ENCODE results near the gene MRPL2. TPM values are rescaled to one million over a fixed set of nuclear protein-coding genes. Genes with fewer than 3 reads are reported as not detected.
A peak's percentile ranks its signal among the peaks of the same experiment; 100 is the strongest.

Gene MRPL2
- total RNA-seq, 4 donors from 2014 or later = 14.4 to 44.4 (median 16.1) TPM

GRCh38 chr6:43029120-43029519, 30.1 kb downstream of the MRPL2 start:
- Histone ChIP-seq H3K9me3 (no peaks in the 10 kb centered on the region), H3K4me1 (no peaks in the 10 kb centered on the region), H3K27me3 (no peaks in the 10 kb centered on the region), H3K27ac (no peak overlapping the region), H3K36me3 (no peaks in the 10 kb centered on the region), H3K4me3 (no peak overlapping the region)
- intact Hi-C loops (cut with DNase I; ENCODE audit: low total_unique reads) = no loop called here
- TF ChIP-seq CTCF (IDR thresholded peaks at IDR 0.05) = no peak
- TF ChIP-seq POLR2A (IDR thresholded peaks at IDR 0.05) = no peak
- no peak for DNase-seq

GRCh38 chr6:43026365-43026764, 32.9 kb downstream of the MRPL2 start:
- TF ChIP-seq POLR2A (IDR thresholded peaks at IDR 0.05) (no peak), CTCF (IDR thresholded peaks at IDR 0.05) (no peak)
- Histone ChIP-seq H3K4me3 (no peak overlapping the region), H3K27ac (no peak overlapping the region), H3K4me1 (peaks cover 0 to 8% of the 10 kb centered on the region in 2 donors), H3K27me3 (no peaks in the 10 kb centered on the region), H3K9me3 (no peaks in the 10 kb centered on the region), H3K36me3 (no peaks in the 10 kb centered on the region)
- no peak for DNase-seq
- intact Hi-C loops (cut with DNase I; ENCODE audit: low total_unique reads) = no loop called here

GRCh38 chr6:43024436-43024835, 34.8 kb downstream of the MRPL2 start:
- intact Hi-C loops (cut with DNase I; ENCODE audit: low total_unique reads) = no loop called here
- Histone ChIP-seq H3K9me3 (no peaks in the 10 kb centered on the region), H3K4me3 (no peak overlapping the region), H3K27ac (no peak overlapping the region), H3K27me3 (no peaks in the 10 kb centered on the region), H3K36me3 (no peaks in the 10 kb centered on the region), H3K4me1 (peaks cover 0 to 14% of the 10 kb centered on the region in 2 donors)
- DNase-seq = no peak
- TF ChIP-seq POLR2A (IDR thresholded peaks at IDR 0.05) (no peak), CTCF (IDR thresholded peaks at IDR 0.05) (no peak)

- Histone ChIP-seq H3K9me3 (no peaks in the 10 kb centered on the region), H3K4me3 (peak within 1 kb of the TSS; percentile 64 to 87), H3K27me3 (no peaks in the 10 kb centered on the region), H3K27ac (peak within 1 kb of the TSS; percentile 84 to 85), H3K36me3 (no peaks in the 10 kb centered on the region), H3K4me1 (peaks cover 0 to 14% of the 10 kb centered on the region in 2 donors)
- DNase-seq = peak; percentile 66 to 79
- no peak for TF ChIP-seq CTCF (IDR thresholded peaks at IDR 0.05)
- TF ChIP-seq POLR2A (IDR thresholded peaks at IDR 0.05) = peak in 1 of 2 donors; percentile 41
- intact Hi-C loops (cut with DNase I; ENCODE audit: low total_unique reads) = no loop called here
Measured at GRCh38 chr6:43021270-43022047, 37.8 kb downstream of the MRPL2 start, which contains the start of gene RRP36. Gene RRP36, plus strand, starts transcription at chr6:43021623. Its CDS starts 32 bp downstream, at chr6:43021655.

- TF ChIP-seq CTCF (IDR thresholded peaks at IDR 0.05) (no peak), POLR2A (IDR thresholded peaks at IDR 0.05) (no peak)
- H3K27me3 ChIP-seq = no peaks in the 10 kb centered on the region
- no peak for DNase-seq
- no peaks in the 10 kb centered on the region for H3K36me3 ChIP-seq
- intact Hi-C loops (cut with DNase I; ENCODE audit: low total_unique reads) = no loop called here
- H3K4me3 ChIP-seq = peak overlapping the region; percentile 64 to 87
- H3K4me1 ChIP-seq = peaks cover 0 to 14% of the 10 kb centered on the region in 2 donors
- H3K27ac ChIP-seq = peak overlapping the region; percentile 84 to 85
- no peaks in the 10 kb centered on the region for H3K9me3 ChIP-seq
Measured at GRCh38 chr6:43020847-43021246, 38.4 kb downstream of the MRPL2 start.

All from uterus (tissue), 4 donors.